H9 (cell line): ENCODE measurements around the gene SRGAP3. TPM values are rescaled to one million over a fixed set of nuclear protein-coding genes. Genes with fewer than 3 reads are reported as not detected.

Source experiments
- DNase-seq: peaks from one replicate; pipeline ENCODE4 v3.0.0-alpha.2; 2017
- H2AFZ ChIP-seq: one replicate; pipeline ENCODE4 v1.6.1; 2013; ENCODE audit warnings: mild to moderate bottlenecking, low read length, control low read depth, moderate library complexity
- H2AK5ac ChIP-seq: 2 replicates; pipeline ENCODE4 v1.6.1; 2013; ENCODE audit warnings: low read length, control low read depth, mixed read lengths; ENCODE audit not compliant: insufficient read length
- H2BK120ac ChIP-seq: one replicate; pipeline ENCODE4 v1.6.1; 2013; ENCODE audit warnings: low read depth, mild to moderate bottlenecking, low read length, control low read depth, inconsistent platforms; ENCODE audit not compliant: poor library complexity, severe bottlenecking
- H2BK12ac ChIP-seq: 2 replicates; pipeline ENCODE4 v1.6.1; 2013; ENCODE audit warnings: low read length, control low read depth, mixed read lengths, low read depth; ENCODE audit not compliant: insufficient read length
- H2BK15ac ChIP-seq: 2 replicates; pipeline ENCODE4 v1.6.1; 2013; ENCODE audit warnings: low read depth, low read length, control low read depth
- H2BK20ac ChIP-seq: one replicate; pipeline ENCODE4 v1.6.1; 2013; ENCODE audit warnings: low read depth, mild to moderate bottlenecking, low read length, control low read depth, inconsistent platforms; ENCODE audit not compliant: poor library complexity, severe bottlenecking
- H2BK5ac ChIP-seq: 2 replicates; pipeline ENCODE4 v1.6.1; 2013; ENCODE audit warnings: low read length, control low read depth, mixed read lengths; ENCODE audit not compliant: insufficient read length
- H3K14ac ChIP-seq: 2 replicates; pipeline ENCODE4 v1.6.1; 2013; ENCODE audit warnings: low read length, control low read depth; ENCODE audit not compliant: insufficient read depth
- H3K18ac ChIP-seq: 2 replicates; pipeline ENCODE4 v1.6.1; 2013; ENCODE audit warnings: low read depth, mild to moderate bottlenecking, mixed read lengths, low read length, control low read depth; ENCODE audit not compliant: insufficient read length
- H3K23ac ChIP-seq: 2 replicates; pipeline ENCODE4 v1.6.1; 2013; ENCODE audit warnings: low read length, control low read depth, mixed read lengths, low read depth; ENCODE audit not compliant: insufficient read length
- H3K23me2 ChIP-seq: 2 replicates; pipeline ENCODE4 v1.6.1; 2013; ENCODE audit warnings: low read depth, mild to moderate bottlenecking, mixed read lengths, low read length, control low read depth; ENCODE audit not compliant: insufficient read length, poor library complexity, severe bottlenecking
- H3K27ac ChIP-seq: 2 replicates; pipeline ENCODE4 v1.5.1; 2013; ENCODE audit warnings: low read length, control low read depth, mixed read lengths, low read depth; ENCODE audit not compliant: insufficient read length
- H3K27me3 ChIP-seq: 2 replicates; pipeline ENCODE4 v1.6.1; 2013; ENCODE audit warnings: low read length, control low read depth, inconsistent platforms; ENCODE audit not compliant: insufficient read depth
- H3K4ac ChIP-seq: 2 replicates; pipeline ENCODE4 v1.6.1; 2013; ENCODE audit warnings: low read depth, mild to moderate bottlenecking, control low read depth, inconsistent platforms, low read length, moderate library complexity
- H3K4me1 ChIP-seq: 2 replicates; pipeline ENCODE4 v1.6.1; 2013; ENCODE audit warnings: low read length, control low read depth, inconsistent platforms; ENCODE audit not compliant: insufficient read depth
- H3K4me2 ChIP-seq: 2 replicates; pipeline ENCODE4 v1.6.1; 2013; ENCODE audit warnings: low read length, control low read depth, mixed read lengths; ENCODE audit not compliant: insufficient read length, insufficient read depth
- H3K56ac ChIP-seq: 2 replicates; pipeline ENCODE4 v1.6.1; 2013; ENCODE audit warnings: low read depth, mild to moderate bottlenecking, mixed read lengths, low read length, control low read depth; ENCODE audit not compliant: insufficient read length
- H3K79me1 ChIP-seq: 2 replicates; pipeline ENCODE4 v1.6.1; 2013; ENCODE audit warnings: low read depth, mild to moderate bottlenecking, moderate library complexity, low read length, control low read depth, inconsistent platforms; ENCODE audit not compliant: insufficient read depth, poor library complexity, severe bottlenecking
- H3K79me2 ChIP-seq: 2 replicates; pipeline ENCODE4 v1.6.1; 2013; ENCODE audit warnings: low read length, control low read depth, inconsistent platforms; ENCODE audit not compliant: insufficient read depth
- H3K9ac ChIP-seq: 2 replicates; pipeline ENCODE4 v1.6.1; 2013; ENCODE audit warnings: low read length, control low read depth, mixed read lengths; ENCODE audit not compliant: insufficient read length; ENCODE audit errors: extremely low read depth
- H3K9me3 ChIP-seq: one replicate; pipeline ENCODE4 v1.6.1; 2013; ENCODE audit warnings: low read depth, low read length, inconsistent platforms; ENCODE audit not compliant: control insufficient read depth
- H3T11ph ChIP-seq: one replicate; pipeline ENCODE4 v1.6.1; 2013; ENCODE audit warnings: mild to moderate bottlenecking, low read length, control low read depth, inconsistent platforms
- H4K20me1 ChIP-seq: one replicate; pipeline ENCODE4 v1.6.1; 2013; ENCODE audit not compliant: control insufficient read depth, insufficient read length, insufficient read depth
- H4K5ac ChIP-seq: 2 replicates; pipeline ENCODE4 v1.6.1; 2013; ENCODE audit warnings: low read depth, mild to moderate bottlenecking, mixed read lengths, low read length, control low read depth; ENCODE audit not compliant: insufficient read length
- H4K8ac ChIP-seq: replicated peaks from 2 replicates; pipeline ENCODE4 v1.6.1; 2013; ENCODE audit warnings: low read length, control low read depth, mixed read lengths, low read depth; ENCODE audit not compliant: insufficient read length
- H4K91ac ChIP-seq: 2 replicates; pipeline ENCODE4 v1.6.1; 2013; ENCODE audit warnings: low read depth, mild to moderate bottlenecking, moderate library complexity, mixed read lengths, low read length, control low read depth; ENCODE audit not compliant: insufficient read length
- H3K27ac Mint-ChIP-seq, 3 experiments: 2 replicates in 2 of 3; 3 replicates in 1 of 3; pipeline ENCODE4 v1.8.0; 2020 to 2021; ENCODE audit warnings: mixed read lengths in 3 of 3, mild to moderate bottlenecking in 1 of 3, moderate library complexity in 1 of 3
- H3K27me3 Mint-ChIP-seq: 2 replicates; pipeline ENCODE4 v1.8.0; 2021; ENCODE audit warnings: low read depth, mild to moderate bottlenecking, moderate library complexity, mixed read lengths
- H3K36me3 Mint-ChIP-seq, 3 experiments: 2 replicates in 2 of 3; 3 replicates in 1 of 3; pipeline ENCODE4 v1.8.0; 2020 to 2021; ENCODE audit warnings: low read depth in 3 of 3, mixed read lengths in 3 of 3; ENCODE audit not compliant: insufficient read depth in 1 of 3
- H3K4me1 Mint-ChIP-seq, 2 experiments: 2 replicates each; pipeline ENCODE4 v1.8.0; 2020; ENCODE audit warnings: mixed read lengths in 2 of 2
- H3K4me3 Mint-ChIP-seq, 2 experiments: 2 replicates in 1 of 2; 3 replicates in 1 of 2; pipeline ENCODE4 v1.8.0; 2020 to 2021; ENCODE audit warnings: mild to moderate bottlenecking in 2 of 2, mixed read lengths in 2 of 2, moderate library complexity in 1 of 2
- H3K9me3 Mint-ChIP-seq, 2 experiments: 2 replicates in 1 of 2; 3 replicates in 1 of 2; pipeline ENCODE4 v1.8.0; 2020; ENCODE audit warnings: mild to moderate bottlenecking in 2 of 2, mixed read lengths in 2 of 2, moderate library complexity in 1 of 2
- WGBS: extraction: QIAGEN DNeasy Blood & Tissue Kit; methylation state at CpG from one replicate; pipeline ENCODE4 v1.1.7; 2013; ENCODE audit warnings: missing lambda C conversion rate, low lambda C conversion rate, mixed read lengths; ENCODE audit not compliant: insufficient read length; ENCODE audit errors: extremely low coverage; 5-methylcytosine and 5-hydroxymethylcytosine counted together
- total RNA-seq: library from RNA; stranded (reverse); gene quantifications from 2 replicates; pipeline ENCODE4 v1.2.1, GENCODE V29; 2021
- TF ChIP-seq, protein P1 (sequence below): fragments of 200-600 bp; sonication (generic); conservative IDR thresholded peaks from 3 replicates; pipeline ENCODE4 v1.8.0; 2021; ENCODE audit warnings: antibody characterized with exemption, mild to moderate bottlenecking

The SRGAP3 gene
- total RNA-seq, 1 experiment from 2014 or later, result 3.4 TPM

DNA sequence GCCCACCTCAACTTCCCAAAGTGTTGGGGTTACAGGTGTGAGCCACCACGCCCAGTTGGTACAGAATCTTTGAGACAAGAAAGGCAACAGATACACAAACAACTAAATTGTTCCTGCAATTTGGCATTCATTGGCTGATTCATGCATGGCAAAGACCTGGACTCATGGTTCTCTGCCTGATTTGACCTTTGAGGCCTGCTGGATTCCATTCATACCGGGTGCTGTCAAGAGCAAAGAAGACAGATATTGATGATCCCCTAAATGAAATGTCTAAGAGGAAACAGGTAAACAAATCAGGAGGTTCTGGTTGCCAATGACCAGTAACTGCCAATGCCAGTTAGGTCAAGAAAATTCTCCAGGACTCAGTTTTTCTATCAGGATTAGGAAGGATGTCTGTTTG, 242.2 kb downstream of the SRGAP3 start:
- no peak overlapping the region for H2AK5ac ChIP-seq
- H3K9me3 ChIP-seq, result no peaks in the 10 kb centered on the region
- Mint-ChIP-seq H3K4me3 (no peak overlapping the region), H3K27ac (no peak overlapping the region), H3K9me3 (peaks cover 3% of the 10 kb centered on the region in 2 experiments; a peak in 3 of 5 replicates), H3K27me3 (peaks cover 3% of the 10 kb centered on the region; the same call in 1 of the 2 replicates), H3K36me3 (peaks cover 3 to 17% (median 11%) of the 10 kb centered on the region in 3 experiments; a peak in 5 of 7 replicates), H3K4me1 (peaks cover 11 to 17% of the 10 kb centered on the region in 2 experiments)
- H4K91ac ChIP-seq, result no peak overlapping the region
- no peak overlapping the region for H4K8ac ChIP-seq
- H2BK20ac ChIP-seq, result no peak overlapping the region
- no peak overlapping the region for H3K27ac ChIP-seq
- no peaks in the 10 kb centered on the region for H3K79me1 ChIP-seq
- no peak overlapping the region for H3K56ac ChIP-seq
- H3K4me1 ChIP-seq, result no peaks in the 10 kb centered on the region; the same call in 1 of the 2 replicates
- H2BK15ac ChIP-seq, result no peak overlapping the region
- H4K5ac ChIP-seq, result no peak overlapping the region
- H3K18ac ChIP-seq, result no peak overlapping the region
- H2BK5ac ChIP-seq, result no peak overlapping the region
- H3K4me2 ChIP-seq, result no peak overlapping the region
- no peaks in the 10 kb centered on the region for H3K79me2 ChIP-seq
- no peak overlapping the region for H2BK120ac ChIP-seq
- H4K20me1 ChIP-seq, result no peaks in the 10 kb centered on the region
- no CpG with 5 or more reads among the region's 2 CpGs for WGBS
- no peak overlapping the region for H3T11ph ChIP-seq
- H3K27me3 ChIP-seq, result no peaks in the 10 kb centered on the region
- no peak overlapping the region for H3K14ac ChIP-seq
- H2AFZ ChIP-seq, result no peak overlapping the region
- no peak overlapping the region for H3K4ac ChIP-seq
- no peaks in the 10 kb centered on the region for H3K23me2 ChIP-seq
- no peak for DNase-seq
- no peak overlapping the region for H3K9ac ChIP-seq
- TF ChIP-seq, protein P1, sequence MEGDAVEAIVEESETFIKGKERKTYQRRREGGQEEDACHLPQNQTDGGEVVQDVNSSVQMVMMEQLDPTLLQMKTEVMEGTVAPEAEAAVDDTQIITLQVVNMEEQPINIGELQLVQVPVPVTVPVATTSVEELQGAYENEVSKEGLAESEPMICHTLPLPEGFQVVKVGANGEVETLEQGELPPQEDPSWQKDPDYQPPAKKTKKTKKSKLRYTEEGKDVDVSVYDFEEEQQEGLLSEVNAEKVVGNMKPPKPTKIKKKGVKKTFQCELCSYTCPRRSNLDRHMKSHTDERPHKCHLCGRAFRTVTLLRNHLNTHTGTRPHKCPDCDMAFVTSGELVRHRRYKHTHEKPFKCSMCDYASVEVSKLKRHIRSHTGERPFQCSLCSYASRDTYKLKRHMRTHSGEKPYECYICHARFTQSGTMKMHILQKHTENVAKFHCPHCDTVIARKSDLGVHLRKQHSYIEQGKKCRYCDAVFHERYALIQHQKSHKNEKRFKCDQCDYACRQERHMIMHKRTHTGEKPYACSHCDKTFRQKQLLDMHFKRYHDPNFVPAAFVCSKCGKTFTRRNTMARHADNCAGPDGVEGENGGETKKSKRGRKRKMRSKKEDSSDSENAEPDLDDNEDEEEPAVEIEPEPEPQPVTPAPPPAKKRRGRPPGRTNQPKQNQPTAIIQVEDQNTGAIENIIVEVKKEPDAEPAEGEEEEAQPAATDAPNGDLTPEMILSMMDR, result no peak
- no peak overlapping the region for H2BK12ac ChIP-seq
- no peak overlapping the region for H3K23ac ChIP-seq
